WTC11 (cell line): ENCODE data around the gene TAMALIN. TPM values are rescaled to one million over a fixed set of nuclear protein-coding genes. Genes with fewer than 3 reads are reported as not detected.
A peak's percentile ranks its signal among the peaks of the same experiment; 100 is the strongest.

Experiments
- ATAC-seq: fragments of 200-7000 bp; cut with Tn5 transposase; 2 replicates; pipeline ENCODE4 v1.10.0; 2021; ENCODE audit warnings: mild to moderate bottlenecking, moderate library complexity
- CTCF ChIA-PET: fragments of 300-600 bp; sonication (Branson Sonifier 250); formaldehyde crosslinking; loops from one replicate; lab custom pipeline; 2021; ENCODE audit warnings: antibody characterized with exemption; lab: Charles Lee
- POLR2A ChIA-PET: fragments of 350-600 bp; sonication (Branson Sonifier 250); formaldehyde crosslinking; loops from one replicate; lab custom pipeline; 2021; ENCODE audit warnings: antibody characterized with exemption; lab: Charles Lee
- DNase-seq: peaks from one replicate; pipeline ENCODE4 v3.0.0; 2021; ENCODE audit warnings: low spot score
- H3K27ac Mint-ChIP-seq: 2 replicates; pipeline ENCODE4 v1.8.0; 2021; ENCODE audit warnings: mixed read lengths
- H3K27me3 Mint-ChIP-seq: 2 replicates; pipeline ENCODE4 v1.8.0; 2021; ENCODE audit warnings: low read depth, mild to moderate bottlenecking, moderate library complexity, mixed read lengths
- H3K36me3 Mint-ChIP-seq: 2 replicates; pipeline ENCODE4 v1.8.0; 2021; ENCODE audit warnings: mixed read lengths
- H3K4me1 Mint-ChIP-seq: 2 replicates; pipeline ENCODE4 v1.8.0; 2022; ENCODE audit warnings: mixed read lengths
- H3K4me3 Mint-ChIP-seq: 2 replicates; pipeline ENCODE4 v1.8.0; 2021; ENCODE audit warnings: mild to moderate bottlenecking, moderate library complexity, mixed read lengths
- H3K9me3 Mint-ChIP-seq: 2 replicates; pipeline ENCODE4 v1.8.0; 2021; ENCODE audit warnings: mixed read lengths
- CREB1 ChIP-seq: sonication (generic); formaldehyde crosslinking; IDR thresholded peaks from 2 replicates; pipeline ENCODE4 v1.8.0; 2023; ENCODE audit warnings: mild to moderate bottlenecking, missing genetic modification reagents
- ELF4 ChIP-seq: sonication (generic); formaldehyde crosslinking; IDR thresholded peaks from 2 replicates; pipeline ENCODE4 v1.8.1; 2022; ENCODE audit warnings: low read depth, mild to moderate bottlenecking, moderate library complexity, missing genetic modification reagents
- ESRRA ChIP-seq: sonication (generic); formaldehyde crosslinking; IDR thresholded peaks from 2 replicates; pipeline ENCODE4 v1.8.1; 2022; ENCODE audit warnings: mild to moderate bottlenecking, missing genetic modification reagents, borderline replicate concordance
- ETV6 ChIP-seq: sonication (generic); formaldehyde crosslinking; IDR thresholded peaks from 2 replicates; pipeline ENCODE4 v1.8.1; 2022; ENCODE audit warnings: mild to moderate bottlenecking, missing genetic modification reagents
- FOXK1 ChIP-seq: sonication (generic); formaldehyde crosslinking; IDR thresholded peaks from 2 replicates; pipeline ENCODE4 v1.8.0; 2022; ENCODE audit warnings: mild to moderate bottlenecking, moderate library complexity, missing genetic modification reagents
- FOXP1 ChIP-seq: sonication (generic); formaldehyde crosslinking; IDR thresholded peaks from 2 replicates; pipeline ENCODE4 v1.8.0; 2022; ENCODE audit warnings: missing genetic modification reagents, mild to moderate bottlenecking, moderate library complexity, borderline replicate concordance
- GRHL2 ChIP-seq: fragments of 250-450 bp; sonication (Bioruptor Pico); IDR thresholded peaks from 2 replicates; pipeline ENCODE4 v1.8.0; 2022; ENCODE audit warnings: mild to moderate bottlenecking, moderate library complexity; ENCODE audit not compliant: insufficient replicate concordance, severe bottlenecking
- GTF2I ChIP-seq: fragments of 250-450 bp; sonication (Bioruptor Pico); conservative IDR thresholded peaks from 2 replicates; pipeline ENCODE4 v1.4.0; 2021; ENCODE audit warnings: mild to moderate bottlenecking
- KAT7 ChIP-seq: sonication (generic); formaldehyde crosslinking; IDR thresholded peaks from 2 replicates; pipeline ENCODE4 v1.8.1; 2023; ENCODE audit warnings: missing genetic modification reagents, mild to moderate bottlenecking, borderline replicate concordance
- MXD4 ChIP-seq: fragments of 250-450 bp; sonication (Bioruptor Pico); IDR thresholded peaks from 2 replicates; pipeline ENCODE4 v1.8.0; 2021; ENCODE audit warnings: mild to moderate bottlenecking, moderate library complexity, borderline replicate concordance
- MYBL2 ChIP-seq: sonication (generic); formaldehyde crosslinking; IDR thresholded peaks from 2 replicates; pipeline ENCODE4 v1.8.1; 2023; ENCODE audit warnings: mild to moderate bottlenecking, moderate library complexity, missing genetic modification reagents
- NR3C1 ChIP-seq: sonication (generic); formaldehyde crosslinking; conservative IDR thresholded peaks from 2 replicates; pipeline ENCODE4 v1.8.1; 2023; ENCODE audit warnings: low read depth, mild to moderate bottlenecking, missing genetic modification reagents
- TCF7 ChIP-seq: sonication (generic); formaldehyde crosslinking; IDR thresholded peaks from 2 replicates; pipeline ENCODE4 v1.8.0; 2022; ENCODE audit warnings: mild to moderate bottlenecking, low read depth, missing genetic modification reagents, moderate library complexity
- ZNF317 ChIP-seq: sonication (generic); formaldehyde crosslinking; IDR thresholded peaks from 2 replicates; pipeline ENCODE4 v1.8.1; 2023; ENCODE audit warnings: low read depth, mild to moderate bottlenecking, moderate library complexity, missing genetic modification reagents, borderline replicate concordance
- total RNA-seq: library from RNA; stranded (reverse); gene quantifications from 3 replicates; pipeline ENCODE4 v1.2.3, GENCODE V29; 2021
- TF ChIP-seq, protein P1 (sequence below): fragments of 250-450 bp; sonication (Bioruptor Pico); IDR thresholded peaks from 2 replicates; pipeline ENCODE4 v1.9.0; 2021; ENCODE audit warnings: mild to moderate bottlenecking
- TF ChIP-seq, protein P2 (sequence below): fragments of 200-600 bp; IDR thresholded peaks from 2 replicates; pipeline ENCODE4 v1.8.0; 2022; ENCODE audit warnings: antibody characterized with exemption
- TF ChIP-seq, protein P3 (sequence below): fragments of 250-450 bp; sonication (Bioruptor Pico); conservative IDR thresholded peaks from 2 replicates; pipeline ENCODE4 v1.9.0; 2021; ENCODE audit warnings: mild to moderate bottlenecking
- TF ChIP-seq, protein P4 (sequence below): fragments of 250-450 bp; sonication (Bioruptor Pico); IDR thresholded peaks from 2 replicates; pipeline ENCODE4 v1.9.0; 2021; ENCODE audit warnings: moderate library complexity, mild to moderate bottlenecking, inconsistent platforms, borderline replicate concordance
- TF ChIP-seq, protein P5 (sequence below): sonication (generic); formaldehyde crosslinking; conservative IDR thresholded peaks from 2 replicates; pipeline ENCODE4 v1.8.1; 2023; ENCODE audit warnings: mild to moderate bottlenecking, low read depth, missing genetic modification reagents, moderate library complexity

TAMALIN gene
- total RNA-seq, 1 experiment from 2014 or later: 6.1 TPM

DNA sequence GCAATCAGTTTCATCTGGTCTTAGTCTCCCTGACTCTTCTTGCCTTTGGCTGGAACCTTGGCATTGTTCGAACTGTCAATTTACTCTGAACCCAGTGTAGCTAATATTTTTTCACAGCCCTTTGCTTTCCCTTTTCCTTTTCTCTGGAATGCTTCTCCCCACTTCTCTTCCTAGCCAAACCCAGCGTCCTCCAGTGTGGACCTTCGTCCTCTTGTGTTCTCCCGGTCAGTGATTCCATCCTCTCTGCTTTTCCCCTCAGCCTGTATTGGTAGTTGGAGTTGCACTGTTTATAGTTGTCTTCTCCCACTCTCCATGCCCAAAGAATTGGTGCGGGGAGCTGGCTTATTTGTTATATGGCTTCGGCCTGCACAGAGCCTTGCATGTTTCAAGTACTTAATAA is 45.9 kb upstream of the TAMALIN start:
- Mint-ChIP-seq H3K27me3 (no peaks in the 10 kb centered on the region), H3K4me1 (peaks cover 12% of the 10 kb centered on the region), H3K36me3 (peaks cover 6% of the 10 kb centered on the region), H3K27ac (no peak overlapping the region), H3K4me3 (no peak overlapping the region), H3K9me3 (peaks cover 6% of the 10 kb centered on the region)
- POLR2A ChIA-PET: no interaction called here
- ATAC-seq (no peak), DNase-seq (no peak)
- no peak for TF ChIP-seq ZNF317 (CRISPR knock-in tag)
- TF ChIP-seq MYBL2 (CRISPR knock-in tag): no peak
- CTCF ChIA-PET: interaction anchor here (1.6 to 2.9 kb wide), 3 partner anchors 10 to 65 kb away, joined by 4 to 19 read pairs (median 5); no protein-coding TSS in a partner anchor

DNA sequence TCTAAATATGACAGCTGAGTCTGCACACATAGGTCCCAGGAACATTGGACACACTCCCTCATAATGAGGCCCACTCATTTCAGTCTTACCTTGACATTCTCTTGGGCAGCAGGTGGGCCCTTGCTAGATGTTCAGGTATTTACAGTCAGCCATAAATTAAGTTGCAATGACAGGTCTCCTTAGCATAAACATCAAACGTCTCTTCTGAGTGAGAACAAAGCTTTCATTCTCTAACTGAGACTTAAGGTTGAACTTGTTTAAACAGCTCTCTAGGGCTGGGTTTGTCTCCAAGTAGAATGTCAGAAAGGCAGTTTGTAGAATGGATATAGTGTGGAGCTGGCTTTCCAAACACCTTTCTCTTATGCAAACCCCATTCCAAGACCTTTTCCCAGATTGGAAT is 44.9 kb upstream of the TAMALIN start:
- Mint-ChIP-seq H3K4me3 (no peak overlapping the region), H3K27me3 (no peaks in the 10 kb centered on the region), H3K4me1 (peaks cover 15% of the 10 kb centered on the region), H3K27ac (no peak overlapping the region), H3K9me3 (peaks cover 9% of the 10 kb centered on the region), H3K36me3 (peaks cover 9% of the 10 kb centered on the region)
- no peak for TF ChIP-seq ETV6
- no peak for TF ChIP-seq NR3C1 (CRISPR knock-in tag)
- TF ChIP-seq KAT7 (CRISPR knock-in tag): no peak
- TF ChIP-seq, protein P1, sequence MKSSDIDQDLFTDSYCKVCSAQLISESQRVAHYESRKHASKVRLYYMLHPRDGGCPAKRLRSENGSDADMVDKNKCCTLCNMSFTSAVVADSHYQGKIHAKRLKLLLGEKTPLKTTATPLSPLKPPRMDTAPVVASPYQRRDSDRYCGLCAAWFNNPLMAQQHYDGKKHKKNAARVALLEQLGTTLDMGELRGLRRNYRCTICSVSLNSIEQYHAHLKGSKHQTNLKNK (CRISPR knock-in tag): no peak
- no peak for TF ChIP-seq CREB1 (CRISPR knock-in tag)
- no peak for TF ChIP-seq ELF4 (CRISPR knock-in tag)
- TF ChIP-seq ESRRA (CRISPR knock-in tag): no peak
- no peak for TF ChIP-seq FOXK1 (CRISPR knock-in tag)
- ChIA-PET POLR2A (no interaction called here), CTCF (interaction anchor here (0.8 to 1.9 kb wide), 5 partner anchors 9 to 64 kb away, joined by 3 to 13 read pairs (median 4); no protein-coding TSS in a partner anchor)
- DNase-seq: no peak
- ATAC-seq: no peak

DNA sequence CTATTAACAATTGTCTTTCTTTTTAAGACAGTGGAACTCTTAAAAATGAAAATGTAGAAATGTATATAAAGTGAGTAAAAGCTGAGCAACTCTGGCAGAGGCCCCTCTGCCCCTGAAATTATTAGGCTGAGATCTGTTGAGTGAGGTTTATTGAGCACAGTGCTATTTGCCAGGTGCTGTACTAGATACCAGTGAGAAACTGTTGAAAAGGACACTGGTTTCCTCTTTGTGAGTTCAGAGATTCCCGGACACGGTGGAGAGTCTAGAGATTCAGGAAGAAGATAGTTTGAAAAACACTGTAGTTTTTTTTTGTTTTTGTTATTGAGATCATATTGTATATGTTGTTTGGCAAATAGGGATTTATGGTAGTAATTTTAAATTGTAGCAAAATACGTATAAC is 44.0 kb upstream of the TAMALIN start:
- ChIA-PET POLR2A (no interaction called here), CTCF (interaction anchor here (0.5 to 1.9 kb wide), 5 partner anchors 8 to 63 kb away, joined by 3 to 13 read pairs (median 4); no protein-coding TSS in a partner anchor)
- peaks cover 9% of the 10 kb centered on the region for H3K9me3 Mint-ChIP-seq
- DNase-seq (no peak), ATAC-seq (no peak)
- no peak overlapping the region for H3K4me3 Mint-ChIP-seq
- H3K27ac Mint-ChIP-seq: peak overlapping the region; percentile 37
- peaks cover 9% of the 10 kb centered on the region for H3K36me3 Mint-ChIP-seq
- no peaks in the 10 kb centered on the region for H3K27me3 Mint-ChIP-seq
- TF ChIP-seq, protein P2, sequence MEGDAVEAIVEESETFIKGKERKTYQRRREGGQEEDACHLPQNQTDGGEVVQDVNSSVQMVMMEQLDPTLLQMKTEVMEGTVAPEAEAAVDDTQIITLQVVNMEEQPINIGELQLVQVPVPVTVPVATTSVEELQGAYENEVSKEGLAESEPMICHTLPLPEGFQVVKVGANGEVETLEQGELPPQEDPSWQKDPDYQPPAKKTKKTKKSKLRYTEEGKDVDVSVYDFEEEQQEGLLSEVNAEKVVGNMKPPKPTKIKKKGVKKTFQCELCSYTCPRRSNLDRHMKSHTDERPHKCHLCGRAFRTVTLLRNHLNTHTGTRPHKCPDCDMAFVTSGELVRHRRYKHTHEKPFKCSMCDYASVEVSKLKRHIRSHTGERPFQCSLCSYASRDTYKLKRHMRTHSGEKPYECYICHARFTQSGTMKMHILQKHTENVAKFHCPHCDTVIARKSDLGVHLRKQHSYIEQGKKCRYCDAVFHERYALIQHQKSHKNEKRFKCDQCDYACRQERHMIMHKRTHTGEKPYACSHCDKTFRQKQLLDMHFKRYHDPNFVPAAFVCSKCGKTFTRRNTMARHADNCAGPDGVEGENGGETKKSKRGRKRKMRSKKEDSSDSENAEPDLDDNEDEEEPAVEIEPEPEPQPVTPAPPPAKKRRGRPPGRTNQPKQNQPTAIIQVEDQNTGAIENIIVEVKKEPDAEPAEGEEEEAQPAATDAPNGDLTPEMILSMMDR: no peak
- TF ChIP-seq, protein P3, sequence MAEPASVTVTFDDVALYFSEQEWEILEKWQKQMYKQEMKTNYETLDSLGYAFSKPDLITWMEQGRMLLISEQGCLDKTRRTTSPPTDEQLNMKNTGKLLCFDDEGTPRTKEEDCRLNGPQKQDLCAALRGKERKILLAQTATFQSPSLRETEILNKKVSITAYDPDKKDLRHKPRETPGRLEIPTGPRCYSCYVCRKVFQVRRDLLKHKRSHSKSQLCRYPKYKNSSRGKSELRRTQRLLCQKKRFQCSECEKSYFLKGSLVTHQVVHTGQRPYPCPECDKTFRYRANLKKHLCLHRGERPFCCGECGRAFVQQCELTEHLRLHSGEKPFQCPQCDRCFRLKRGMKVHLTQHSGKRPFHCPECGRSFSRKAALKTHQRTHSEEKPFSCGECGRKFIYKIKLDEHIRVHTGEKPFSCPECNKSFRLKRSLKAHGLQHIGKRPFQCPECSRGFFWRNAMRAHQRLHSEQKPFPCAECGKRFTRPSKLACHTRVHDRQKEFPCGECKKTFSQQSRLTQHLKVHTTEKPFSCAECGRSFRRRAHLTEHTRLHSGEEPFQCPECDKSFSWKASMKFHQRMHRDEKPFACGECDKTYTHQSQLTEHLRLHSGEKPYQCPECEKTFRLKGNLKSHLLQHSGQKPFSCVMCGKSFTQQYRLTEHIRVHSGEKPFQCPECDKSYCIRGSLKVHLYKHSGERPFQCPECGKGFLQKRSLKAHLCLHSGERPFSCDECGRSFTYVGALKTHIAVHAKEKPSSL (CRISPR knock-in tag): no peak
- TF ChIP-seq MXD4 (CRISPR knock-in tag): no peak
- H3K4me1 Mint-ChIP-seq: peaks cover 15% of the 10 kb centered on the region

DNA sequence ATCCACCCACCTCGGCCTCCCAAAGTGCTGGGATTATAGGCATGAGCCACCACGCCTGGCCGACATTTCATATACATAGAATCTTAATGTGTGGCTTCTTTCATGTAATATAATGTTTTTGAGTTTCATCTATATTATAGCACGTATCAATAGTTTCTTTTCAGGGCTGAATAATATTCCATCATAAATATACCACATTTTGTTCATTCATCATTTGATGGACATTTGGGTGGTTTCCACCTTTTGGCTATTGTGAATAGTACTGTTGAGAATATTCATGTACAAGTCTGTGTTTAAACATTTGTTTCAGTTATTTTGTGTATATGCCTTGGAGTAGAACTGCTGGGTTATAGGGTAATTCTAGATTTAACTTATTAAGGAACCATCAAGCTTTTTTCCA is 43.3 kb upstream of the TAMALIN start:
- Mint-ChIP-seq H3K36me3 (peaks cover 9% of the 10 kb centered on the region), H3K9me3 (peaks cover 9% of the 10 kb centered on the region), H3K4me3 (no peak overlapping the region), H3K27ac (no peak overlapping the region), H3K4me1 (peaks cover 15% of the 10 kb centered on the region), H3K27me3 (no peaks in the 10 kb centered on the region)
- ATAC-seq (no peak), DNase-seq (no peak)
- POLR2A ChIA-PET: no interaction called here
- CTCF ChIA-PET: no interaction called here
- TF ChIP-seq TCF7 (CRISPR knock-in tag) (no peak), FOXK1 (CRISPR knock-in tag) (no peak), GTF2I (CRISPR knock-in tag) (no peak), FOXP1 (CRISPR knock-in tag) (no peak), KAT7 (CRISPR knock-in tag) (no peak), GRHL2 (CRISPR knock-in tag) (no peak)
- TF ChIP-seq, protein P4, sequence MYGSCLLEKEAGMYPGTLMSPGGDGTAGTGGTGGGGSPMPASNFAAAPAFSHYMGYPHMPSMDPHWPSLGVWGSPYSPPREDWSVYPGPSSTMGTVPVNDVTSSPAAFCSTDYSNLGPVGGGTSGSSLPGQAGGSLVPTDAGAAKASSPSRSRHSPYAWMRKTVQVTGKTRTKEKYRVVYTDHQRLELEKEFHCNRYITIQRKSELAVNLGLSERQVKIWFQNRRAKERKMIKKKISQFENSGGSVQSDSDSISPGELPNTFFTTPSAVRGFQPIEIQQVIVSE: no peak
- TF ChIP-seq, protein P5, sequence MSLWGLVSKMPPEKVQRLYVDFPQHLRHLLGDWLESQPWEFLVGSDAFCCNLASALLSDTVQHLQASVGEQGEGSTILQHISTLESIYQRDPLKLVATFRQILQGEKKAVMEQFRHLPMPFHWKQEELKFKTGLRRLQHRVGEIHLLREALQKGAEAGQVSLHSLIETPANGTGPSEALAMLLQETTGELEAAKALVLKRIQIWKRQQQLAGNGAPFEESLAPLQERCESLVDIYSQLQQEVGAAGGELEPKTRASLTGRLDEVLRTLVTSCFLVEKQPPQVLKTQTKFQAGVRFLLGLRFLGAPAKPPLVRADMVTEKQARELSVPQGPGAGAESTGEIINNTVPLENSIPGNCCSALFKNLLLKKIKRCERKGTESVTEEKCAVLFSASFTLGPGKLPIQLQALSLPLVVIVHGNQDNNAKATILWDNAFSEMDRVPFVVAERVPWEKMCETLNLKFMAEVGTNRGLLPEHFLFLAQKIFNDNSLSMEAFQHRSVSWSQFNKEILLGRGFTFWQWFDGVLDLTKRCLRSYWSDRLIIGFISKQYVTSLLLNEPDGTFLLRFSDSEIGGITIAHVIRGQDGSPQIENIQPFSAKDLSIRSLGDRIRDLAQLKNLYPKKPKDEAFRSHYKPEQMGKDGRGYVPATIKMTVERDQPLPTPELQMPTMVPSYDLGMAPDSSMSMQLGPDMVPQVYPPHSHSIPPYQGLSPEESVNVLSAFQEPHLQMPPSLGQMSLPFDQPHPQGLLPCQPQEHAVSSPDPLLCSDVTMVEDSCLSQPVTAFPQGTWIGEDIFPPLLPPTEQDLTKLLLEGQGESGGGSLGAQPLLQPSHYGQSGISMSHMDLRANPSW (CRISPR knock-in tag): no peak
